Trophoblast cell (in vitro differentiated cells and primary cell): ENCODE measurements around the gene SHKBP1.

Source experiments
- DNase-seq, 2 donors: peaks; one replicate each; pipeline ENCODE4 v3.0.0-alpha.2; 2016
- H2AFZ ChIP-seq: 2 replicates; pipeline ENCODE4 v1.6.1; 2013; ENCODE audit warnings: low read length, moderate library complexity, mild to moderate bottlenecking; ENCODE audit not compliant: insufficient read depth, poor library complexity
- H2AK5ac ChIP-seq: 2 replicates; pipeline ENCODE4 v1.6.1; 2013; ENCODE audit warnings: mild to moderate bottlenecking, low read length
- H2BK120ac ChIP-seq: 2 replicates; pipeline ENCODE4 v1.6.1; 2013; ENCODE audit warnings: low read length, mild to moderate bottlenecking, moderate library complexity; ENCODE audit not compliant: insufficient read depth, poor library complexity
- H2BK12ac ChIP-seq: 2 replicates; pipeline ENCODE4 v1.6.1; 2013; ENCODE audit warnings: mild to moderate bottlenecking, low read length, moderate library complexity
- H2BK5ac ChIP-seq: 2 replicates; pipeline ENCODE4 v1.6.1; 2013; ENCODE audit warnings: low read length, low read depth, moderate library complexity, mild to moderate bottlenecking; ENCODE audit not compliant: poor library complexity
- H3K14ac ChIP-seq: 2 replicates; pipeline ENCODE4 v1.6.1; 2013; ENCODE audit warnings: mild to moderate bottlenecking, low read length
- H3K18ac ChIP-seq: 2 replicates; pipeline ENCODE4 v1.6.1; 2013; ENCODE audit warnings: mild to moderate bottlenecking, low read length
- H3K23ac ChIP-seq: 2 replicates; pipeline ENCODE4 v1.6.1; 2013; ENCODE audit warnings: low read length
- H3K27ac ChIP-seq: 2 replicates; pipeline ENCODE4 v1.5.1; 2013; ENCODE audit warnings: low read depth, mild to moderate bottlenecking, inconsistent platforms, low read length, moderate library complexity
- H3K27me3 ChIP-seq: 2 replicates; pipeline ENCODE4 v1.6.1; 2013; ENCODE audit warnings: inconsistent platforms, mild to moderate bottlenecking, low read length, moderate library complexity; ENCODE audit not compliant: insufficient read depth
- H3K36me3 ChIP-seq, 2 experiments: 1 replicate in 1 of 2; 2 replicates in 1 of 2; pipeline ENCODE4 v1.6.1; 2013; ENCODE audit warnings: low read length in 2 of 2, mild to moderate bottlenecking in 2 of 2, moderate library complexity in 1 of 2; ENCODE audit not compliant: insufficient read depth in 2 of 2, control insufficient read depth in 1 of 2
- H3K4ac ChIP-seq: 2 replicates; pipeline ENCODE4 v1.6.1; 2013; ENCODE audit warnings: low read depth, mild to moderate bottlenecking, low read length, moderate library complexity
- H3K4me1 ChIP-seq, 2 experiments: 1 replicate in 1 of 2; 2 replicates in 1 of 2; pipeline ENCODE4 v1.6.1; 2013; ENCODE audit warnings: low read length in 2 of 2, mild to moderate bottlenecking in 2 of 2, moderate library complexity in 1 of 2; ENCODE audit not compliant: insufficient read depth in 2 of 2, control insufficient read depth in 1 of 2
- H3K4me2 ChIP-seq: 2 replicates; pipeline ENCODE4 v1.6.1; 2013; ENCODE audit warnings: inconsistent platforms, mild to moderate bottlenecking, low read length, moderate library complexity
- H3K4me3 ChIP-seq: 2 replicates; pipeline ENCODE4 v1.5.1; 2013; ENCODE audit warnings: mild to moderate bottlenecking, low read depth, low read length, inconsistent platforms
- H3K79me1 ChIP-seq: one replicate; pipeline ENCODE4 v1.6.1; 2013; ENCODE audit warnings: low read length
- H3K79me2 ChIP-seq: 2 replicates; pipeline ENCODE4 v1.6.1; 2013; ENCODE audit warnings: low read length, mild to moderate bottlenecking; ENCODE audit not compliant: control insufficient read depth, insufficient read depth, poor library complexity
- H3K9ac ChIP-seq: 2 replicates; pipeline ENCODE4 v1.6.1; 2013; ENCODE audit warnings: mild to moderate bottlenecking, low read length
- H3K9me3 ChIP-seq: 2 replicates; pipeline ENCODE4 v1.6.1; 2013; ENCODE audit warnings: low read depth, mild to moderate bottlenecking, control low read depth, inconsistent platforms, low read length; ENCODE audit not compliant: insufficient read depth
- H4K12ac ChIP-seq: 2 replicates; pipeline ENCODE4 v1.6.1; 2013; ENCODE audit warnings: low read depth, mild to moderate bottlenecking, low read length, moderate library complexity
- H4K8ac ChIP-seq: 2 replicates; pipeline ENCODE4 v1.6.1; 2013; ENCODE audit warnings: low read depth, mild to moderate bottlenecking, low read length, moderate library complexity
- H4K91ac ChIP-seq: one replicate; pipeline ENCODE4 v1.6.1; 2013; ENCODE audit warnings: low read depth, mild to moderate bottlenecking, low read length, moderate library complexity
- WGBS: extraction: QIAGEN DNeasy Blood & Tissue Kit; methylation state at CpG from one replicate; pipeline ENCODE4 v1.1.7; 2013; ENCODE audit warnings: missing lambda C conversion rate; ENCODE audit not compliant: insufficient read length, insufficient coverage; ENCODE audit errors: extremely low coverage; 5-methylcytosine and 5-hydroxymethylcytosine counted together

SHKBP1 gene

DNA sequence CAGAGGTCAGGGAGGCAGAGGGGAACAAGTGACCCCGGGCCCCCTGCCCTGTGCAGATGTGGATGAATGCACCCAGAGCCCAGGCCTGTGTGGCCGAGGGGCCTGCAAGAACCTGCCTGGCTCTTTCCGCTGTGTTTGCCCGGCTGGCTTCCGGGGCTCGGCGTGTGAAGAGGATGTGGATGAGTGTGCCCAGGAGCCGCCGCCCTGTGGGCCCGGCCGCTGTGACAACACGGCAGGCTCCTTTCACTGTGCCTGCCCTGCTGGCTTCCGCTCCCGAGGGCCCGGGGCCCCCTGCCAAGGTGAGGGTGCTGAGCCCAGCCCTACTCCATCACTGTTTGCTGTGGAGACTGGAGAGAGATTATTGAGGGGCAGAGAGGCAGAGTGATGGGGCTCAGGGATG is 34.4 kb downstream of the SHKBP1 start:
- Histone ChIP-seq H3K18ac (no peak overlapping the region), H3K9me3 (peaks cover 11% of the 10 kb centered on the region), H3K36me3 (peaks cover 0 to 3% of the 10 kb centered on the region in 2 experiments), H3K9ac (no peak overlapping the region), H2AK5ac (no peak overlapping the region), H2AFZ (no peak overlapping the region), H2BK5ac (no peak overlapping the region), H3K4me2 (no peak overlapping the region), H3K23ac (no peak overlapping the region), H4K12ac (no peak overlapping the region), H3K4me1 (peaks cover 14 to 16% of the 10 kb centered on the region in 2 experiments), H4K8ac (no peak overlapping the region), H4K91ac (no peak overlapping the region), H3K4me3 (no peak overlapping the region), H2BK120ac (no peak overlapping the region), H3K14ac (no peak overlapping the region), H2BK12ac (no peak overlapping the region), H3K79me1 (peaks cover 20% of the 10 kb centered on the region), H3K79me2 (peaks cover 4% of the 10 kb centered on the region), H3K27ac (no peak overlapping the region), H3K4ac (no peak overlapping the region), H3K27me3 (peaks cover 6% of the 10 kb centered on the region)
- no peak for DNase-seq
- WGBS: no CpG with 5 or more reads among the region's 15 CpGs

DNA sequence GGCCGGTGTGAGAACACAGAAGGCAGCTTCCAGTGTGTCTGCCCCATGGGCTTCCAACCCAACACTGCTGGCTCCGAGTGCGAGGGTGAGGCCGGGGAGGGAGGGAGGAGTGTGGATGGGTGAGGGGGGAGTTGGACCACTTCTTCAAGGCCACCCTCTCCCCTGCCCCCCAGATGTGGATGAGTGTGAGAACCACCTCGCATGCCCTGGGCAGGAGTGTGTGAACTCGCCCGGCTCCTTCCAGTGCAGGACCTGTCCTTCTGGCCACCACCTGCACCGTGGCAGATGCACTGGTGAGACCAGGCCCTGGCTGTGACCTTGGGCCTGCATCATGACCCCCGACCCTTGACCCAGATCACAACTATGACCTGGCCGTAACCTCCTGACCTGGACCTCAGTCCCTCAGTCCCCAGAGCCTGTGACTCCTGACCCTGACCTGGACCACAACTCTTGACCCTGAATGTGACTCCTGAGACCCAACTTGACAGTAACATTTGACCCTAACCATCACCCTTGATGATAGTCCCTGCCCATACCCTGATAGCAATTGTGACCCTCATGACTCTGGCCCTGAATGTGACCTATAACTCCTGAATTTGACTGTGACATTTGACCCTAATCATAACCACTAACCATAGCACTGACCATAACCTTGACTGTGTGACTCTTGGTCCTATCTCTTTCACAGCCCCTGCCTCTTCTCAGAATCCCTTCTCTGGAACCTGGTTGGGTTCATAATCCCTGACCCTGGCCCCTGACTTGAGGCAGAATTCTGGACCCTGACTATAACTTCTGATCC is 35.4 kb downstream of the SHKBP1 start:
- H3K4me3 ChIP-seq: no peak overlapping the region
- no peak overlapping the region for H3K14ac ChIP-seq
- no peak overlapping the region for H2BK12ac ChIP-seq
- no peak overlapping the region for H4K91ac ChIP-seq
- H2BK5ac ChIP-seq: no peak overlapping the region
- H3K27ac ChIP-seq: no peak overlapping the region
- H3K18ac ChIP-seq: no peak overlapping the region
- no CpG with 5 or more reads among the region's 10 CpGs for WGBS
- peaks cover 20% of the 10 kb centered on the region for H3K79me1 ChIP-seq
- no peak overlapping the region for H2BK120ac ChIP-seq
- no peak overlapping the region for H3K4me2 ChIP-seq
- H3K4me1 ChIP-seq: peaks cover 14 to 16% of the 10 kb centered on the region in 2 experiments
- H3K36me3 ChIP-seq: peaks cover 4 to 5% of the 10 kb centered on the region in 2 experiments
- no peak overlapping the region for H2AFZ ChIP-seq
- H3K9me3 ChIP-seq: peaks cover 11% of the 10 kb centered on the region
- no peak overlapping the region for H4K12ac ChIP-seq
- H2AK5ac ChIP-seq: no peak overlapping the region
- H3K9ac ChIP-seq: no peak overlapping the region
- no peak overlapping the region for H4K8ac ChIP-seq
- peaks cover 6% of the 10 kb centered on the region for H3K27me3 ChIP-seq
- H3K4ac ChIP-seq: no peak overlapping the region
- no peak overlapping the region for H3K23ac ChIP-seq
- DNase-seq: no peak
- H3K79me2 ChIP-seq: peaks cover 4% of the 10 kb centered on the region

DNA sequence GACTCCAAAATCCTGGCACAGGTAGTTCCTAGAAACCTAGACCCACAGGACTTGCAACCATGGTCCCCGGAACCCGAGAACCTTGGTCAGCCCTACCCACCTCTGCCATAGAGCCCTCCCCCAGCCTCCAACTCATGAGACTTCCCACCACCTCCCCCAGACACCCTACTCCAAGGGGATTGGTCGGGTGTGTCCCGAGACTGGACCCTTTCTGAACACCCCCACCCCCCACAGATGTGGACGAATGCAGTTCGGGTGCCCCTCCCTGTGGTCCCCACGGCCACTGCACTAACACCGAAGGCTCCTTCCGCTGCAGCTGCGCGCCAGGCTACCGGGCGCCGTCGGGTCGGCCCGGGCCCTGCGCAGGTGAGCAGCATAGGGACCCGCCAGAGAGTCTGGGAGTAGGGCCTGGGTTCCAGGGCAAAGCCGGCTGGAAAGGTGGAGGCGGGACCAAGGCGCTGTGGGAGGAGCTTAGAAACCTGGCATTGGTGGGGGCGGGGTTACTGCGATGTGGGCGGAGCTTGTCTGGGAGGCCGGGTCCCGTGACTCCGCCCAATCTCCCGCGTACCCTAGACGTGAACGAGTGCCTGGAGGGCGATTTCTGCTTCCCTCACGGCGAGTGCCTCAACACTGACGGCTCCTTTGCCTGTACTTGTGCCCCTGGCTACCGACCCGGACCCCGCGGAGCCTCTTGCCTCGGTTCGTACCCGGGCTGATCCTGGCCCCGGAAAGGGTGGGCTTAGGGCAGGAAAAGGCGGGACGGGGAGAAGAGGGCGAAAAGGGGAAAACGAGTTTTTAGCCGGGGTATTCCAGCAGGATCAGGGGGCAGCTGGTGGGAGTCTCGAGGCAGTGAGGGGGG is 36.4 kb downstream of the SHKBP1 start:
- H4K8ac ChIP-seq: peak overlapping the region; percentile 56
- no peak overlapping the region for H2BK12ac ChIP-seq
- peaks cover 20% of the 10 kb centered on the region for H3K79me1 ChIP-seq
- peak overlapping the region; percentile 10 for H4K12ac ChIP-seq
- H3K14ac ChIP-seq: peak overlapping the region; percentile 54
- H2BK120ac ChIP-seq: peak overlapping the region; percentile 38
- H3K36me3 ChIP-seq: peaks cover 4 to 6% of the 10 kb centered on the region in 2 experiments
- H3K79me2 ChIP-seq: peaks cover 4% of the 10 kb centered on the region
- DNase-seq: no peak
- H3K4ac ChIP-seq: peak overlapping the region; percentile 4
- peaks cover 6% of the 10 kb centered on the region for H3K27me3 ChIP-seq
- H3K9ac ChIP-seq: peak overlapping the region; percentile 48
- no CpG with 5 or more reads among the region's 50 CpGs for WGBS
- H3K18ac ChIP-seq: peak overlapping the region; percentile 66
- H3K4me1 ChIP-seq: peaks cover 12 to 14% of the 10 kb centered on the region in 2 experiments
- H3K4me3 ChIP-seq: peak overlapping the region; percentile 81
- H3K4me2 ChIP-seq: peak overlapping the region; percentile 84
- H3K9me3 ChIP-seq: peaks cover 11% of the 10 kb centered on the region
- peak overlapping the region; percentile 58 for H2AFZ ChIP-seq
- no peak overlapping the region for H2AK5ac ChIP-seq
- H2BK5ac ChIP-seq: peak overlapping the region; percentile 7
- H4K91ac ChIP-seq: peak overlapping the region; percentile 78
- H3K23ac ChIP-seq: no peak overlapping the region
- peak overlapping the region; percentile 62 for H3K27ac ChIP-seq
